ENCODE results near the gene MGAT4A.
A peak's percentile ranks its signal among the peaks of the same experiment; 100 is the strongest.

The MGAT4A gene

DNA sequence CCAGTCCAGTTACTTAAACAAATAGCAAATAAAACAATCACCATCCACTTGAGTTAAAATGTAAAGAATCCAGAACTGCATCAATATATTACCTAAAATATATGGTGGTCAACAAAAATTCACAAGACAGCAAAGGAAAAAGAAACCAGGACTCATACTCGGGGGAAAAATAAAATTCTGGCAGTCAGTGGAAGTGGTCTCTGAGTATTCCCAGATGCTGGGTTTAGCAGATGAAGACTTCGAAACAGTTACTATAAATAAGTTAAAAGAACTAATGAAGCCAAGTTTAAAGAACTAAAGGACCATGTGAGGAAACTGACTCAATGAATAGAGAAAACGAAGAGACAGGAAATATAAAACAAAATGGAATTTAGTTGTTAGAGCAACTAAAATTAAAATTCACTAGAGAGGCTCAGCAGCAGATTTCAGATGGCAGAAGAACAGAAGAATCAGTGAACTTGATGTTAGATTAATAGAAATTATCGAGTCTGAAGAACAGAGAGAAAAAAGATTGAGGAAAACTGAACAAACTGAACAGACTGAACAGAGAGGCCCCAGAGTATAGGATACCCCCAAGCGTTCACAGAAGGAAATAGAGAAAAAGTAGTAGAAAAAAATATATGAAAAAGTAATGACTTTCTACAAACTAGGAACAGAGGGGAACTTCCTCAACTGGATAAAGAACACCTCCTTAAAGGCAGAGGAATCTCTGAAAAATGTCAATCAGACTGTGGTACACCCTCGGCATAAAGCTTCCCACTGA, 27.9 kb downstream of the MGAT4A start:
- DNase-seq (ENCODE audit: low read depth in 2 of 2), result no peak

DNA sequence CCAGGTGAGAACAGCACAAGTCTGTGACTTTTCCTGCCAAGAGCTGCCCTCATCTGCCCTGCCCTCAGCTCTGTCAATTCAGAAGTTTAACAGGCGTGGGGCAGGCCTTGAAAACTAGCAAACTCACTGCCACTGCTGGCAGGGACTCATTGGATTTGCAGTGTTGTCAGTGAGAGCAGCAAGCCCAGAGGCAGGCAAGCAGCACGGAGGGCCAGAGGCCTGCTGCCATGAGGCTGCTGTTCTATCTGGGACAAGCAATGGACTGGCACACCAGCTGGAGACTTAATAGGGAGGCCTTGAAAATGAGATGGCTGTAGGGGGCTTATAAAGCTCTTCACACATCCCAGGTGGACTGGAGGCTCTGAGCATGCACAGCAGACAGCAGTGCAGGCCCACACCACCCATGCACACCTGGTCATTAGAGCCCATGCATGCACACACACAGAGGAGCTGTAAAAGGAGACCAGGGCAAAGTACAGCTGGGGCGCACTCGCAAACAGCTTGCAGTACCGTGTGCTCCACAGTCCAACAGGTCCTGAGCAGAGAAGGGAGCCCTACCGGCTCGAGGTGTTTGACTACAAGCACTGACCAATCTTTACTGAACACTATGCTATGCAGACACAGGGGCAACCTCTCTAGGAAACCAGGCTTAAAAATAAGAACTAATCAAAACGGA, 28.7 kb downstream of the MGAT4A start:
- no peak for DNase-seq (ENCODE audit: low read depth in 2 of 2)

DNA sequence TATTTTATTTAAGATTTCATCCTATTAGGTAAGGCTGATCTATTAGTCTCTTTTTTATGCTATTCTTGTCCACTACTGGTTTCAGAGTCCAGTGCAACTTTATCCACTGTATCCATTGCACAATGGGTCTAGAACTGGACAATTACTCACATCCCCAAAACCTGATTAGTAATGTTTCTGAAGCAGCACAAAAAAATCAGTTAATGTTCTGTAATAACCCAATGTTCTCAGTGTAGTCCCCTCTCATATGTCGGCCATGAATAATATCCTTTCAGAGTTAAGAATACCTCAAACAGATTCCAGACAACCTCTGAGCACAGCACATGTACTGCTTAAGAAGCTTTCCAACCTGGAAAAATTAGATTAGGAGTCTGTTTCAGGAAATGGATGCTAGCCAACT, 29.7 kb downstream of the MGAT4A start:
- DNase-seq (ENCODE audit: low read depth in 2 of 2), result no peak

DNA sequence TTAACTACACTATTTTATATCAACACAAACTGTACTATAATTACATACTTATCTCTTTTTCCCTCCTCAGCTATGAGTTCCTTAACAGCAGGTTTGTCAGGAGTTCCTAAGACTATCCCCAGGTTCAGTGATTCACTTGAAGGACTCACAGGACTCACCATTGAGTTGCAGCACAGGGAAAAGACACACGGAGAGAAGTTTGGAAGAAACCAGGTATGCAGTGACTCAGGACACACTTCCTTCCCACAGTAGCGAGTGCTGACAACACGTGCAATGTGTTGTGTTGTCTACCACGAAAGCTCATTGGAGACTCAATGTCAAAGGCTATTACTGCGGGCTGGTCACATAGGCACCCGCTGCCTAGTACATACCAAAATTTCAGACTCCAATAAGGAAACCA, 32.0 kb downstream of the MGAT4A start:
- DNase-seq (ENCODE audit: low read depth in 2 of 2), result no peak

DNA sequence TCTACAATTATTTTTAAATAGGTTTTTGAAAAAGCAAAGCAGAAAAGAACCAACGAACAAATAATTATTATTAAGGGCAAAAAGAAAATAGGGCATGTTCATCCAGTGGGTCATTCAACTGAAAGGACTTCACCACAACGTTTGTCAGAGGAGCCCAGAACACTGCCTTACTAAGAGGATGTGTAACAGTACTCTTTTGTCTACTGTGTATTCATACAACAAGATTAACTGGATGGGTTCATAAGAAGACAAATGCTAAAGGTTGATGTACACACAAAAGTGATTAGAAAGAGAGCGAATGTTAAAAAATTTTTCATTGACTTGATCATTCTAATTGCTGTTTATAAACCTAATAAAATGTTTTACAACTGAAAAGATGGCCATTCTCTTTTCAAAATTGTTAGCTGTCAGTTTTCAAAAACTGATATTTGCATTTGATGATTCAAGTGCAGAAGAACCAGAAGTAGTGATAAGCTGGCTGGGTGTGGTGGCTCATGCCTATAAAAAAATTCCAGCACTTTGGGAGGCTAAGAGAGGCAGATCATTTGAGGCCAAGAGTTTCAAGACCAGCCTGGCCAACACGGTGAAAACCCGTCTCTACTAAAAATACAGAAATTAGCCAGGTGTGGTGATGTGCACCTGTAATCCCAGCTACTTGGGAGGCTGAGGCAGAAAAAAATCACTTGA, 33.1 kb downstream of the MGAT4A start:
- no peak for DNase-seq (ENCODE audit: low read depth in 2 of 2)

DNA sequence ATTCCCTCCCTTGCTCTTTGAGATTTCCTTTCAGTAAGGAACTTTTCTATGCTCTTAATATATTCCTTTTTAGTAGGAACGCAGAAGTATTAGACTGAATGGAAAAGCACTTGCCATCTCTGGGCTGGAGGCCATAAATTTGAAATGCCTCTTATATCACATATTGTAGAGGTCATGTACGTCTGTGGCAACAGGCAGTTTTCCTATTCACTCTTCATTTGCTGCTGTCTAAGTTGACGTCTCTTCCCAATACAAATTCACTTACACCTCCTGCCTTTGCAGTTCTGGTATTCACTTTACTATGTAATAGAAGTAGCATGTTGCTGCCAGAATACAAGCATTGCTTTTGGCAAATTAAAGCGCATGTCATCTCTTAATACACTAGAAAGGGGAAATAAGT, 34.7 kb downstream of the MGAT4A start:
- DNase-seq (ENCODE audit: low read depth in 2 of 2), result no peak

DNA sequence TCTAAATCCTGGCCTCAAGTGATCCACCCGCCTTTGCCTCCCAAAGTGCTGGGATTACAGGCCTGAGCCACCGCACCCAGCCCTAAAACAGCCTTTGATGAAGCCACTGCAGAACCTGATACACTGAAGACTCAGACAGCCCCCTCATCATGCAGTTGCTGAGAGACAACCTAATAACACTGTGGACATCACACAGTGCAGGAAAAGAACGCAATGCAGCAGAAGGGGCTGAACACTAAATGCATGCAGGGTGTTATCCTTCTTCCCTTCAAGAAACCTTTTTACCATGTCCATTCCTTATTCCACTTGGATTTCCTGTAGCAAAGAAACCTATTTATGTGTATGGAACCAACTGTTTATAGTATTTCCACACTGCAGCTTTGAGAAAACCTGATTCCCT, 35.7 kb downstream of the MGAT4A start:
- no peak for DNase-seq (ENCODE audit: low read depth in 2 of 2)

DNA sequence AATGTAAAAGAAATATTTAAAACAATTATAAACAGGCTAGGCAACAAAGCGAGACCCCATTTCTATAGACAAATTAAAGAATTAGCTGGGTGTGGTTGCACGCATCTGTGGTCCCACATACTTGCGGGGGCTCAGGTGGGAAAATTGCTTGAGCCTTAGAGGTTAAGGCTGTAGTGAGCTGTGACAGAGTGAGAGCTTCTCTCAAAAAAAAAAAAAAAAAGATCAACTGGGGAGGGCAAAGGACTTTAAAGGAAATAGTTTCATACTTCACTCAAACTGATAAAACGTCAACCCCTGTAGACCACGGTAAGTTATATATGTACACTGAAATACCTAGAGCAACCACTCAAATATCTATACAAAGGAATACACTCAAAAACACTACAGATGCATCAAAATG, 37.5 kb downstream of the MGAT4A start:
- no peak for DNase-seq (ENCODE audit: low read depth in 2 of 2)

DNA sequence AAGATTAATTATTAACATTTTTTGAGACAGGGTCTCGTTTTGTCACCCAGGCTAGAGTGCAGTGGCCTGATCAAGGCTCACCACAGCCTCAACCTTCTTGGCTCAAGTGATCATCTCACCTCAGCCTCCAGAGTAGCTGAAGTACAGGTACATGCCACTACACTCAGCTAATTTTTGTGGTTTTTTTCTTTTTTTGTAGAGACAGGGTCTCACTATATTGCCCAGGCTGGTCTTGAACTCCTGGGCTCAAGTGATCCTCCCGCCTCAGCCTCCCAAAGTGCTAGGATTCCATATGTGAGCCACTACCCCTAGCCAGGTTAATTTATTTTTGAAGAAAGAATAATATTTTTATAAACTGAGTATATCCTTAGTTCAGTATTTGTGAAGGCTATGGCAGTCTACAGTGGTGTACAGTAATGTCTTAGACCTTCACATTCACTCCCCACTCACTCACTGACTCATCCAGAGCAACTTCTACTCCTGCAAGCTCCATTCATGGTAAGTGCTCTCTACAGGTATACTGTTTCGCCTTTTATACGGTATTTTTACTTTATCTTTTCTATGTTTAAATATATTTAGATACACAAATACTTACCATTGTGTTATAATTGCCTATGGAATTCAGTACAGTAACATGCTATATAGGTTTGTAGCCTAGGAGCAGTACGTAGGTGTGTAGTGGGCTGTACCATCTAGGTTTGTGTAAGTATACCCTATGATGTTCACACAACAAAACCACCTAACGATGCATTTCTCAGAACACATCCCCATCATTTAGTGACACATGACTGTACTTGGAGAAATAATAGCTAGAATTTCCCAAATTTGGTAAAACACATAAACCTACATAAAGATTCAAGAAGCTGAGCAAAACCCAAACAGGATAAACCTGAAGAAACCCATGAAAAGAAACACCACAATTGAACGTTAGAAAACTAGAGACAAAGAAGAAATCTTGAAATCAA, 38.6 kb downstream of the MGAT4A start:
- no peak for DNase-seq (ENCODE audit: low read depth in 2 of 2)

DNA sequence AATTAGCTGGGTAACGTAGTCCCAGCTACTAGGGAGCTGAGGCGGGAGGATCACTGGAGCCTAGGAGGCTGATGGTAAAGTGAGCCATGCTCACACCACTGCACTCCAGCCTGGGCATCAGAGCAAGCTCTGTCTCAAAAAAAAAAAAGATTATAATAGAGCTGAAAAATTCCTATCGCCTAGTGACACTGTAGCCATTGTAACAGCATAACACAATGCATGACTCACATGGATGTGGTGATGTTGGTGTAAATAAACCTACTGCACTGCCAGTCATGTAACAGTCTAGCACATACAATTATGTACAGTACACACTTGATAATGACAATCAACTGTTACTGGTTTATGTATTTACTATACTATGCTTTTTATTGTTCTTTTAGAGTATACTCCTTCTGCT, 39.6 kb downstream of the MGAT4A start:
- no peak for DNase-seq (ENCODE audit: low read depth in 2 of 2)

DNA sequence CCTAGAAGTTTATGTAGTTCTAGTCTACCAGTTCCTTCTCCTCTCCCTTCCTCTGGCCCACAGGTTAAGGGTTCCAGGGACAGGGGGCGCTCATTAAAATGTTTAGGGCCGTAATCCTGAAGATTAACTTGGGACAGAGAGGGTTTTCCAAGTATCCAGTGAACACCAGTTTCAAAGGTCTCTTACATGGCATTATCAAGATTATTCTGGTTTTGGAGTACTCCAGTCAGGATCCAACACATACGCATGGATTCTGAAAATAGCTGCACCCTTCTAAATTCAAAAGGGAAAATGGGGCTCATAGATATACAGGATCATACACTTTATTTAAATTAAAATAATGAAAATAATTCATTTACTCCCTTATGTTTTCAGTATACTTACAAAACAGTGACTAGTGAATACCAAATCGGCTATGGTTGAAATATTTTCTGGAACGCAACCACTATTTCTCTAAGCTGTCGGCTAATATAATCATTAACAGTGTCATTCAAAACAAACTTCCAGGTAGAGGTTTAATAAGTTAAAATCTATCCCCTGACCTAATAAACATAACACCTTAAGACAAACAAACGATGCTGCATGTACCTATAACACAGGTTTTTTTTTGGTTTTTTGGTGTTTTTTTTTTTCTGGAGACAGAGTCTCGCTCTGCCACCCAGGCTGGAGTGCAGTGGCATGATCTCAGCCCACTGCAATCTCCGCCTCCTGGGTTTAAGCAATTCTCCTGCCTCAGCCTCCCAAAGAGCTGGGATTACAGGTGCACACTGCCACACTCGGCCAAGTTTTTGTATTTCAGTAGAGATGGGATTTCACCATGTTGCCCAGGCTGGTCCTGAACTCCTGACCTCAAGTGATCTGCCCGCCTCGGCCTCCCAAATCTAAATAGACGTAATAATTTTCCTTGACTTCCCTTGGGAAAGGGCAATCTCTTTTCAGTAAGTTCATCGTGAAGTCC, 44.7 kb downstream of the MGAT4A start:
- DNase-seq (ENCODE audit: low read depth in 2 of 2), result no peak

DNA sequence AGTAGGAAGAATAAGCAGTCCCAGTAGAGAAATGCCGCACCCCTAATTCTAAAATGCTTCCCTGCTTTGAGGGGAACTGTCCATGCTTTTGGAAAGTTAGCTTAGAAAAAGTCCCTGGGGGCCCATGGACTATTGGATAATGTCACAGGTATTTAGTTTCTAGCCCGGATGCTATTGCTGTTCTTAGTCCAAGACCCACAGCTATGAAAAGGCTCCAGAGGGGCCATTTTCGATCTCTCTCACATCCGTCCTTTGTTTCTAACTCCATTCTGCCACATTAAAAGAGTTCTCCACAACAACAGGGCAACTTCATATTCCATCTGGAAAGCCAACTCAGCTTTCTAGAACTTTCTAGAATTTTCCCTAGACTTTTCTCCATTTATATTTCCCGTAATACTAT, 47.2 kb downstream of the MGAT4A start:
- DNase-seq (ENCODE audit: low read depth in 2 of 2), result no peak

DNA sequence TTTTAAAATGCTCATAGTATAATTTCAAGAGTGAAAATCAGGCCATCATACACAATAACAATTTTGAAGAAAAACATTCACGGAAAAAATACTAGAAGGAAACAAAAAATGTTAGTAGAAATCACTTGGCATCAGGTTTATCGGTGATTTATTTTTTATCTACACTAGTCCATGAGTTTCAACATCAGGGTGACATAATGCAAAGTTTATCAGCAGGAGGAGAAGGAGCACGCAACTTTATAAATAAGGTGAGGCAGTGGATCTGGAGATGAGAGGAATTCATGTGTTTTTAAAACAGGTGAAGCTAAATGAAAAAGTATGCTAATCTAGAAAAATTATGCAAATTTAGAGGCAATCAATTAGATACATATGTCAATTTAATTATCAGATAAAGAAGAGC, 54.2 kb downstream of the MGAT4A start:
- DNase-seq (ENCODE audit: low read depth in 2 of 2), result no peak

DNA sequence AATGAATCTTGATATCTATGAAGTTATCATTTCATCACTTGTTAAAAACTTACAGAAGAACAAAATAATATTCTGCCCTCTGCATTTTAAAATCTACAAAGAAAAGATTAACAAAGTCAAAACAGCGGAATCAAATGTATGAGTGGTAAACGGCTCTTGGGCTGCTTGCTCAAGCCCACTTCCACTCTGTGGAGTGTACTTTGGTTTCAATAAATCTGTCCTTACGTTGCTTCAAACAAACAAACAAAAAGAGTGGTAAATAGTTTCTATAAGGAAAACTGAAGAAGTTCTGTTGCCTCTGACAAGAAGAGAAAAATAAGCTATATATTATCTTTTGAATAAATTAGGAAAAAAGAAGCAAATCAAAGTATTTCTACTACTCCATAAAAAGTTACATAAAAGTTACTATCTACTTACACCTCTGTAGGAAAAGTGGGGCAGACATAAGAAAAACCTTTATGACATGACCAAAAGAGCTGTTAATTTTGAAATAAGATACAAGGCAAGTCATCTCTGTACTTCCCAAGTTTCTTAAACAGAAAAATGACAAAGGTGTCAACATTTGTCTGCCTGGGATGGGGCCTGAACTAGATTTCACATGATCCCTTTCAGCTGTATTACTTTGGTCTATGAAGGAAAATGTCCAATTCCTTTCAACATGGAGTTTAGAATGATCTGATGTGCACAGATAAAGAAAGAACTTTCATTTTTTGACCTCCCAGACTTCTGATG, 56.5 kb downstream of the MGAT4A start:
- no peak for DNase-seq (ENCODE audit: low read depth in 2 of 2)

DNA sequence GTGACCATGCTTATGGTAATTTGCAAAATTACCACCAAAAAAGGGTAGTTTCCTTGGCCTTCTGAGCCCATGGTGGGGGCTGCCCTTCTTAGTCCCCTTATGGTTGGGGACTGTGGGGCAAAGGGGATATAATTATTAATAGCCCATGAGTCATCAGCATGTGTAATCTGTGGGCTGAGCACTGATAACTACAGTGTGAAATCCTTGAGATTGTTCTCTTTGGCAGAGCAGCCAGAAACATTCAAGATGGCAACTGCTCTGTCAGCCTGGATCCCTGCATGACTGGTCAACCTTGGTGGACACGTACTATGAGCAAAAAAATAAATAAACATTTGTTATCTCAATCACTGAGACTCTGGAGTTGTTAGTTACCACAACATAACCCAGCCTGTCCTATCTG, 61.3 kb downstream of the MGAT4A start:
- DNase-seq (ENCODE audit: low read depth in 2 of 2), result no peak

DNA sequence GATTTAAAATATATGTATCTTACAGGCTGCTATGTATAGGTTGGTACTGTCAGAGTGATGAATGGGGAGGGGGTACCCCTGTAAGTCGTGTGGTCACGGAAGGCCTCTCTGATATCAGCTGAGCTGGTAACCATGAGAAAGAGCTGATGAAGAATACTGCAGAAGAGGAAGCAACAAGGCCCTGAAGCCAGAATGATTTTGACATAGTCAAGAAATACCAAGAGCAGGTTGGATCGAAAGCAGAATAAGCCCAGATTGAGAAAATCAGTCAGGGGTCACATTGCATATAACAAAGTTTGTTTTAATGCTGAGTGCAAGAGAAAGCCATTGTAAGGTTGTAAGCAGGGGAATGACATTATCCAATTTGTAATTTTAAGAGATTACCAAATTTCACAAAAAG, 65.3 kb downstream of the MGAT4A start:
- no peak for DNase-seq (ENCODE audit: low read depth in 2 of 2)

DNA sequence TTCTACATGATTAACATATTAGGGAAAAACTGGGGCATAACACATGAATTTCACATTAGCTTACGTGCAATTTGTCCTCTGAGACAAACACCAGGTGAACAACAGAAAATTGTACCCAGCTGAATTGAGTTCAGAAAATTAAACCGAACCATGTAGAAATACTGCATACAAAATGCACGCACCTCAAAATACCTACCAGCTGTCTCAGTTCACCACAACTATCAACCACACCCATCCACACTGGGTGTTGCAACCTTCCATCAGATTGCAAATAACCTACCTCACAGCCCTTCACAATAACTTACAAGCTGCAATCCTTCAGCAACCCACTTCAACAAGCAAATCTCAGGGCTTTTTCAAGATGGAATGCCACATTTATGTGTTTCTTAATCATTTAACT, 66.6 kb downstream of the MGAT4A start:
- DNase-seq (ENCODE audit: low read depth in 2 of 2), result no peak

DNA sequence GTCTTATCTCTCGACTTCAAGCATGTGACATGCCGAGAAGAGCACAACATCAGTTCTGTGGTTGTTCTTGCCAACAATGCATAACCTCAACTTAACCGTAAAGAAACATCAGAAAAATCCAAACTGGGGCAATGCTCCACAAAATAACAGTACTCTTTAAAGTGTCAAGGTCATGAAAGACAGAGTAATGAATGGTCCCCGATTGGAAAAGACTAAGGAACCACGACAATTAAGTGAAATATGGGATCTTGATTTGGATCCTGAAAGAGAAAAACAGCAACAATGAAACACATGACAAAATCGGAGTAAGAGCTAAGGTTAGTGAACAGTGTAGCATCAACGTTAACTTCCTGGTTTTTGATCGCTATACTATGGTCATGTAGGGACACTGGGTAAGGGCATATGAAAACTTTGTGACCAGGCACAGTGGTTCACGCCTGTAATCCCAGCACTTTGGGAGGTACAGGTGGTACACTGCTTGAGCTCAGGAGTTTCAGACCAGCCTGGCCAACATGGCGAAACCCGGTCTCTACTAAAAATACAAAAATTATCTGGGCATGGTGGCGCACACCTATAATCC, 67.3 kb downstream of the MGAT4A start:
- DNase-seq (ENCODE audit: low read depth in 2 of 2), result no peak

DNA sequence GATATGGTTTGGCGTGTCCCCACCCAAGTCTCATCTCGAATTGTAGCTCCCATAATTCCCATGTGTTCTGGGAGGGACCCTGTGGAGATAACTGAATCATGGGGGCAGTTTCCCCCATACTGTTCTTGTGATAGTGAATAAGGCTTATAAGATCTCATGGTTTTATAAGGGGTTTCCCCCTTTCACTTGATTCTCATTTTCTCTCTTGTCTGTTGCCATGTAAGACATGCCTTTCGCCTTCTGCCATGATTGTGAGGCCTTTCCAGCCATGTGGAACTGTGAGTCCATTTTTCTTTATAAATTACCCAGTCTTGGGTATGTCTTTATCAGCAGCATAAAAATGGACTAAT, 71.5 kb downstream of the MGAT4A start:
- peak in 1 of 2 donors; percentile 15 for DNase-seq (ENCODE audit: low read depth in 2 of 2)
